ENCODE data around the gene SOAT1. TPM values are rescaled to one million over a fixed set of nuclear protein-coding genes. Genes with fewer than 3 reads are reported as not detected.

The SOAT1 gene
- total and polyA plus RNA-seq, 2 experiments from 2014 or later: 20.8 to 28.9 TPM

GRCh38 chr1:179337942-179338560, 44.5 kb downstream of the SOAT1 start:
- no peaks in the 10 kb centered on the region for H3K4me1 ChIP-seq (ENCODE audit: insufficient read depth)
- H2AFZ ChIP-seq: no peak overlapping the region
- no peaks in the 10 kb centered on the region for H4K20me1 ChIP-seq (ENCODE audit: insufficient read depth, poor library complexity, severe bottlenecking)
- no peak for DNase-seq (ENCODE audit: low spot score)
- H3K9me3 ChIP-seq (ENCODE audit: low read depth): no peaks in the 10 kb centered on the region
- no peak overlapping the region for H3K4me2 ChIP-seq
- H3K9me2 ChIP-seq (replicated peaks; ENCODE audit: insufficient read depth): no peaks in the 10 kb centered on the region
- WGBS (ENCODE audit: low lambda C conversion rate, missing lambda C conversion rate): 78% methylated on average over 5 of the region's 5 CpGs
- no peaks in the 10 kb centered on the region for H3K27me3 ChIP-seq
- no peak overlapping the region for H3K27ac ChIP-seq
- H3K4me3 ChIP-seq: no peak overlapping the region
- H3K79me2 ChIP-seq: no peaks in the 10 kb centered on the region
- H3K36me3 ChIP-seq (replicated peaks; ENCODE audit: insufficient read depth, low read depth): no peaks in the 10 kb centered on the region
- no peak for TF ChIP-seq EZH2phosphoT487 (IDR thresholded peaks at IDR 0.05; ENCODE audit: low read depth, severe bottlenecking, unreplicated experiment)
- TF ChIP-seq CTCF (IDR thresholded peaks at IDR 0.05; ENCODE audit: poor library complexity): no peak
- TF ChIP-seq EZH2 (IDR thresholded peaks at IDR 0.05; ENCODE audit: borderline replicate concordance): no peak

GRCh38 chr1:179340918-179341317, 47.3 kb downstream of the SOAT1 start:
- H3K4me2 ChIP-seq: no peak overlapping the region
- TF ChIP-seq EZH2 (IDR thresholded peaks at IDR 0.05; ENCODE audit: borderline replicate concordance): no peak
- no peak for TF ChIP-seq EZH2phosphoT487 (IDR thresholded peaks at IDR 0.05; ENCODE audit: low read depth, severe bottlenecking, unreplicated experiment)
- TF ChIP-seq CTCF (IDR thresholded peaks at IDR 0.05; ENCODE audit: poor library complexity): no peak
- no peak overlapping the region for H3K27ac ChIP-seq
- no peaks in the 10 kb centered on the region for H4K20me1 ChIP-seq (ENCODE audit: insufficient read depth, poor library complexity, severe bottlenecking)
- no peaks in the 10 kb centered on the region for H3K9me3 ChIP-seq (ENCODE audit: low read depth)
- no peaks in the 10 kb centered on the region for H3K79me2 ChIP-seq
- no peaks in the 10 kb centered on the region for H3K36me3 ChIP-seq (replicated peaks; ENCODE audit: insufficient read depth, low read depth)
- no peaks in the 10 kb centered on the region for H3K27me3 ChIP-seq
- H3K4me1 ChIP-seq (ENCODE audit: insufficient read depth): no peaks in the 10 kb centered on the region
- no peak for DNase-seq (ENCODE audit: low spot score)
- WGBS (ENCODE audit: low lambda C conversion rate, missing lambda C conversion rate): 98% methylated on average over 5 of the region's 5 CpGs
- H2AFZ ChIP-seq: no peak overlapping the region
- no peaks in the 10 kb centered on the region for H3K9me2 ChIP-seq (replicated peaks; ENCODE audit: insufficient read depth)
- no peak overlapping the region for H3K4me3 ChIP-seq

GRCh38 chr1:179341943-179342547, 48.4 kb downstream of the SOAT1 start:
- Histone ChIP-seq H3K9me2 (replicated peaks; ENCODE audit: insufficient read depth) (no peaks in the 10 kb centered on the region), H3K4me2 (no peak overlapping the region), H3K79me2 (no peaks in the 10 kb centered on the region), H4K20me1 (ENCODE audit: insufficient read depth, poor library complexity, severe bottlenecking) (no peaks in the 10 kb centered on the region), H3K9me3 (ENCODE audit: low read depth) (no peaks in the 10 kb centered on the region), H2AFZ (no peak overlapping the region), H3K27ac (no peak overlapping the region), H3K4me3 (no peak overlapping the region), H3K27me3 (no peaks in the 10 kb centered on the region), H3K36me3 (replicated peaks; ENCODE audit: insufficient read depth, low read depth) (no peaks in the 10 kb centered on the region), H3K4me1 (ENCODE audit: insufficient read depth) (no peaks in the 10 kb centered on the region)
- no peak for DNase-seq (ENCODE audit: low spot score)
- 95% methylated on average over 4 of the region's 4 CpGs for WGBS (ENCODE audit: low lambda C conversion rate, missing lambda C conversion rate)
- TF ChIP-seq EZH2phosphoT487 (IDR thresholded peaks at IDR 0.05; ENCODE audit: low read depth, severe bottlenecking, unreplicated experiment) (no peak), CTCF (IDR thresholded peaks at IDR 0.05; ENCODE audit: poor library complexity) (no peak), EZH2 (IDR thresholded peaks at IDR 0.05; ENCODE audit: borderline replicate concordance) (no peak)

All from hepatocyte (in vitro differentiated cells).